ENCODE results near the gene ANO8. TPM values are rescaled to one million over a fixed set of nuclear protein-coding genes. Genes with fewer than 3 reads are reported as not detected.
"Not testable (repeated sequence)": the region's sequence is repeated elsewhere in the genome, so short reads cannot be mapped to it uniquely, and the experiment has no call there.

Gene ANO8
- total and polyA plus RNA-seq, 2 of the 13 experiments (the other 11 are each of a cell fraction or from before 2014, with no cell fraction given) = 1.8 to 3.5 TPM

DNA sequence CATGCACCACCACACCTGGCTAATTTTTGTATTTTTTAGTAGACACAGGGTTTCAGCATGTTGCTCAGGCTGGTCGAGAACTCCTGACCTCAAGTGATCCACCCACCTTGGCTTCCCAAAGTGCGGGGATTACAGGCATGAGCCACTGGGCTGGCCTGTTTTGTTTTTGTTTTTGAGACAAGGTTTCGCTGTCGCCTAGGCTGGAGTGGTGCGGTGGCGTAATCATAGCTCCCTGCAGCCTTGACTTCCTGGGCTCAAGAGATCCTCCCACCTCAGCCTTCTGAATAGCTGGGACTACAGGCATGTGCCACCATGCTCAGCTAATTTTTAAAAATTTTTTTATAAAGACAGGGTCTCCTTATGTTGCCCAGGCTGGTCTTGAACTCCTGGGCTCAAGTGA, 39.1 kb downstream of the ANO8 start:
- H3K79me2 ChIP-seq (ENCODE audit: insufficient read depth, low read length); intact Hi-C loops (cut with micrococcal nuclease; ENCODE audit: unreplicated experiment): not testable (repeated sequence)

DNA sequence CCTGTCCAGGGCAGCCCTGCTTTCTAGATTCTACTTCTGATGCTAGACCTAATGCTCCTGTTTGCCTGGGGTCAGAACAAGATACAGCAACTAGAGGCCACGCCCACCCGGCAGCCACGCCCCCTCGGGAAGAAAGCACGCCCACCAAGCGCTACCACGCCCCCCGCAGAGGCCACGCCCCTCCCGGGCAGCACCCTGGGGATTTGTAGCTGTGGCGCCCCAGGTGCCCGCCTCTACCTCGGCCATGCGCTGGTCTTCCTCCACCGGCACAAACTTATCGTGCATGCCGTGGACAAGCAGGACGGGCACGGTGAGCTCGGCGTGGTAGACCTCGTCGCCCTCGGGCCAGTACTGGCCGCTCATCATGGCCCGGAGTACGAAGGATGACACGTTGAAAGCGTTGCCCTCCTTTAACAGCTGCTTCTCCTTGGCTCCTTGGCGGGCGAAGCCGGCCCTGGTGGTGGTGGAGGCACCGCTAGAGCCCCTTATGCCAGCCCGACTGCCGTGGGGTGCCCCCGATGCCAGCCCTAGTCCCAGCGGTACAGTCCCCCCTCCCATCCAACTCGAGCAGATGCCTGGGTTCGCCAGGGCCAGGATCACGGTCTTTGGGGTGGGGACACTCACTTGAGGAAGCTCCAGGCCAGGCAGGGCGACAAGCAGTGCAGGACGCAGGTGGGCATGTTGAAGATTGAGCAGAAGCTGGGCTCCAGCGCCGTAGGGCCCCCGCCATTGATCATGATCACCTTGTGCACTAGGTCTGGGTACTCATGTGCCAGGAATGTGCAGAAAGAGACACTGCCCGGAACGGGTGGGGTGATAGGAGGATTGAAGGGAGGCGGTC, 40.4 kb downstream of the ANO8 start:
- Histone ChIP-seq H2AFZ (ENCODE audit: low read length) (no peak overlapping the region), H3K36me3 (replicated peaks in 1 of 2; ENCODE audit: control insufficient read depth in 1 of 2, insufficient read depth in 2 of 2, low read length in 2 of 2) (peaks cover 0 to 6% of the 10 kb centered on the region in 2 experiments; a peak in 1 of 5 replicates), H3K4me2 (ENCODE audit: low read depth, low read length) (no peak overlapping the region), H3K4me3 (replicated peaks in 1 of 3; ENCODE audit: insufficient read depth in 1 of 3, low read depth in 2 of 3, low read length in 3 of 3) (no peak overlapping the region), H3K27ac (ENCODE audit: extremely low read length, insufficient read depth, low read length) (no peak overlapping the region), H3K79me2 (ENCODE audit: insufficient read depth, low read length) (no peaks in the 10 kb centered on the region), H4K20me1 (ENCODE audit: insufficient read depth, low read length) (no peaks in the 10 kb centered on the region), H3K27me3 (ENCODE audit: control insufficient read depth in 1 of 2, insufficient read depth in 2 of 2, low read length in 2 of 2) (no peaks in the 10 kb centered on the region), H3K4me1 (ENCODE audit: insufficient read depth, low read length) (no peaks in the 10 kb centered on the region), H3K9ac (ENCODE audit: insufficient read depth, low read depth, low read length) (no peak overlapping the region), H3K9me3 (ENCODE audit: low read length) (peaks cover 5% of the 10 kb centered on the region)
- 93% methylated on average over 18 of the region's 48 CpGs for WGBS (ENCODE audit: low lambda C conversion rate)
- ChIA-PET POLR2A (no interaction called here), CTCF (ENCODE audit: low intra/inter-chr PET ratio, low total read pairs) (no interaction called here)
- FAIRE-seq (no peak), DNase-seq (ENCODE audit: low spot score) (no peak), ATAC-seq (no peak)
- BruUV-seq (replicated peaks) = no TSS peak
- in situ Hi-C loops (cut with HindIII; ENCODE audit: extremely low pct_ligation_motif_present, low pct_unique_long_range_greater_than_20kb) (no loop called here), intact Hi-C loops (cut with micrococcal nuclease; ENCODE audit: unreplicated experiment) (no loop called here)
- TF ChIP-seq NFKBIZ (CRISPR knock-in tag; IDR thresholded peaks at IDR 0.05) = no peak
- TF ChIP-seq ZMYM4 (CRISPR knock-in tag; IDR thresholded peaks at IDR 0.05) = no peak
- TF ChIP-seq ZNF768 (CRISPR knock-in tag; IDR thresholded peaks at IDR 0.05) = 0 out of 2 replicates have a peak, but pooled peaks have one; percentile 14
- TF ChIP-seq, protein P1, sequence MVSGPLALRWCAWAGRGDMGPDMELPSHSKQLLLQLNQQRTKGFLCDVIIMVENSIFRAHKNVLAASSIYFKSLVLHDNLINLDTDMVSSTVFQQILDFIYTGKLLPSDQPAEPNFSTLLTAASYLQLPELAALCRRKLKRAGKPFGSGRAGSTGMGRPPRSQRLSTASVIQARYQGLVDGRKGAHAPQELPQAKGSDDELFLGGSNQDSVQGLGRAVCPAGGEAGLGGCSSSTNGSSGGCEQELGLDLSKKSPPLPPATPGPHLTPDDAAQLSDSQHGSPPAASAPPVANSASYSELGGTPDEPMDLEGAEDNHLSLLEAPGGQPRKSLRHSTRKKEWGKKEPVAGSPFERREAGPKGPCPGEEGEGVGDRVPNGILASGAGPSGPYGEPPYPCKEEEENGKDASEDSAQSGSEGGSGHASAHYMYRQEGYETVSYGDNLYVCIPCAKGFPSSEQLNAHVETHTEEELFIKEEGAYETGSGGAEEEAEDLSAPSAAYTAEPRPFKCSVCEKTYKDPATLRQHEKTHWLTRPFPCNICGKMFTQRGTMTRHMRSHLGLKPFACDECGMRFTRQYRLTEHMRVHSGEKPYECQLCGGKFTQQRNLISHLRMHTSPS (CRISPR knock-in tag; IDR thresholded peaks at IDR 0.05; ENCODE audit: low read depth) = no peak
- no peak for TF ChIP-seq JUND (CRISPR knock-in tag; IDR thresholded peaks at IDR 0.05)
- TF ChIP-seq HNRNPL (IDR thresholded peaks at IDR 0.05; ENCODE audit: low read depth, low read length) = peak; percentile 65; the same call in 1 of the 2 replicates
- no peak for TF ChIP-seq SP1 (IDR thresholded peaks at IDR 0.05)
- TF ChIP-seq SP1 (CRISPR knock-in tag; IDR thresholded peaks at IDR 0.05) = peak; percentile 37; the same call in 1 of the 2 replicates
- TF ChIP-seq, protein P2, sequence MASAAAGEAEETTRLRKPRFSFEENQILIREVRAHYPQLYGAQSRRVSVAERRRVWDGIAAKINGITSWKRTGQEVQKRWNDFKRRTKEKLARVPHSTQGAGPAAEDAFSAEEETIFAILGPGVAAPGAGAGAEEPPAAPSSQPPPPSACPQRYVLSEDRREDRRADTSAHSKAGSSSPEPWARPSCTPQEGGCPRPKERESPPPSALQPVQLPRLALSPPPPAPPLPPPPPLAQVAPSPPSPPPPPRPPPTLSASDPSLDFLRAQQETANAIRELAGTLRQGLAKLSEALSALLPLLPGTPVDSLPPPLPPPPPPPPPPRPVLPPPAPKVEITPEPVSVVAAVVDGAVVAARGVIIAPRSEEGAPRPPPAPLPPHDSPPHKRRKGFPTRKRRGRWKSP (CRISPR knock-in tag; IDR thresholded peaks at IDR 0.05) = no peak
- TF ChIP-seq, protein P3, sequence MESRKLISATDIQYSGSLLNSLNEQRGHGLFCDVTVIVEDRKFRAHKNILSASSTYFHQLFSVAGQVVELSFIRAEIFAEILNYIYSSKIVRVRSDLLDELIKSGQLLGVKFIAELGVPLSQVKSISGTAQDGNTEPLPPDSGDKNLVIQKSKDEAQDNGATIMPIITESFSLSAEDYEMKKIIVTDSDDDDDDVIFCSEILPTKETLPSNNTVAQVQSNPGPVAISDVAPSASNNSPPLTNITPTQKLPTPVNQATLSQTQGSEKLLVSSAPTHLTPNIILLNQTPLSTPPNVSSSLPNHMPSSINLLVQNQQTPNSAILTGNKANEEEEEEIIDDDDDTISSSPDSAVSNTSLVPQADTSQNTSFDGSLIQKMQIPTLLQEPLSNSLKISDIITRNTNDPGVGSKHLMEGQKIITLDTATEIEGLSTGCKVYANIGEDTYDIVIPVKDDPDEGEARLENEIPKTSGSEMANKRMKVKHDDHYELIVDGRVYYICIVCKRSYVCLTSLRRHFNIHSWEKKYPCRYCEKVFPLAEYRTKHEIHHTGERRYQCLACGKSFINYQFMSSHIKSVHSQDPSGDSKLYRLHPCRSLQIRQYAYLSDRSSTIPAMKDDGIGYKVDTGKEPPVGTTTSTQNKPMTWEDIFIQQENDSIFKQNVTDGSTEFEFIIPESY (CRISPR knock-in tag; IDR thresholded peaks at IDR 0.05) = peak; percentile 52; the same call in 1 of the 2 replicates
- TF ChIP-seq PHF21A (CRISPR knock-in tag; IDR thresholded peaks at IDR 0.05) = no peak
- TF ChIP-seq NRL (CRISPR knock-in tag; IDR thresholded peaks at IDR 0.05; ENCODE audit: borderline replicate concordance) = no peak
- peak; percentile 40 for TF ChIP-seq AGO2 (optimal IDR thresholded peaks at IDR 0.05; ENCODE audit: low read depth, low read length)

More for the DNA sequence above, 39.1 kb downstream of the ANO8 start:
- H3K36me3 ChIP-seq (replicated peaks in 1 of 2; ENCODE audit: control insufficient read depth in 1 of 2, insufficient read depth in 2 of 2, low read length in 2 of 2); H2AFZ ChIP-seq (ENCODE audit: low read length); H3K4me3 ChIP-seq (replicated peaks in 1 of 3; ENCODE audit: insufficient read depth in 1 of 3, low read depth in 2 of 3, low read length in 3 of 3); POLR2A ChIA-PET; BruUV-seq (replicated peaks); DNase-seq (ENCODE audit: low spot score); H3K27me3 ChIP-seq (ENCODE audit: control insufficient read depth in 1 of 2, insufficient read depth in 2 of 2, low read length in 2 of 2); H3K4me1 ChIP-seq (ENCODE audit: insufficient read depth, low read length); H4K20me1 ChIP-seq (ENCODE audit: insufficient read depth, low read length); in situ Hi-C loops (cut with HindIII; ENCODE audit: extremely low pct_ligation_motif_present, low pct_unique_long_range_greater_than_20kb); FAIRE-seq; H3K9me3 ChIP-seq (ENCODE audit: low read length); H3K9ac ChIP-seq (ENCODE audit: insufficient read depth, low read depth, low read length); CTCF ChIA-PET (ENCODE audit: low intra/inter-chr PET ratio, low total read pairs); H3K4me2 ChIP-seq (ENCODE audit: low read depth, low read length); H3K27ac ChIP-seq (ENCODE audit: extremely low read length, insufficient read depth, low read length); ATAC-seq: not testable (repeated sequence)
- 89% methylated on average over 6 of the region's 6 CpGs for WGBS (ENCODE audit: low lambda C conversion rate)
